CD4-positive, alpha-beta T cell treated with Interleukin-12 subunit alpha and Interleukin-12 subunit beta, for 1 hour (primary cell): ENCODE results near the gene KBTBD3.
A peak's percentile ranks its signal among the peaks of the same experiment; 100 is the strongest.

ENCODE experiments used
- DNase-seq: peaks from one replicate; pipeline ENCODE4 v3.0.0-alpha.2; 2020

KBTBD3 gene

GRCh38 chr11:106076919-106077608 lies at the start of gene KBTBD3:
Gene KBTBD3 (minus strand): TSS chr11:106077347. CDS start chr11:106059097, 18,250 bp downstream.
- peak; percentile 98 for DNase-seq

GRCh38 chr11:106121570-106122320 lies 44.6 kb upstream of the KBTBD3 start:
- no peak for DNase-seq

GRCh38 chr11:106105986-106106385 lies 28.8 kb upstream of the KBTBD3 start:
- no peak for DNase-seq

- no peak for DNase-seq
These were observed 24.7 kb upstream of the KBTBD3 start for GRCh38 chr11:106101819-106102218.

GRCh38 chr11:106101370-106101769 lies 24.2 kb upstream of the KBTBD3 start:
- no peak for DNase-seq

GRCh38 chr11:106098893-106099553 lies 21.9 kb upstream of the KBTBD3 start:
- DNase-seq, result no peak

GRCh38 chr11:106092446-106092845 lies 15.3 kb upstream of the KBTBD3 start:
- DNase-seq, result no peak

GRCh38 chr11:106091480-106092123 lies 14.5 kb upstream of the KBTBD3 start:
- DNase-seq, result no peak

- no peak for DNase-seq
These were observed 11.7 kb upstream of the KBTBD3 start for GRCh38 chr11:106088896-106089295.

GRCh38 chr11:106087815-106088435 lies 10.8 kb upstream of the KBTBD3 start:
- peak; percentile 46 for DNase-seq

- no peak for DNase-seq
These were observed 9.7 kb upstream of the KBTBD3 start for GRCh38 chr11:106086850-106087249.

GRCh38 chr11:106086135-106086534 lies 9.0 kb upstream of the KBTBD3 start:
- DNase-seq, result no peak

GRCh38 chr11:106082096-106082495 lies 4.9 kb upstream of the KBTBD3 start:
- DNase-seq, result no peak

- DNase-seq, result peak; percentile 5
These were observed 685 bp upstream of the KBTBD3 start, which contains the start of gene AASDHPPT for GRCh38 chr11:106077609-106078455. Gene AASDHPPT (plus strand): TSS chr11:106077662. CDS start chr11:106077711, 49 bp downstream.

- no peak for DNase-seq
These were observed 802 bp downstream of the KBTBD3 start for GRCh38 chr11:106076171-106076918.

- DNase-seq, result no peak
These were observed 4.3 kb downstream of the KBTBD3 start for GRCh38 chr11:106072804-106073203.

GRCh38 chr11:106070606-106071005 lies 6.5 kb downstream of the KBTBD3 start:
- DNase-seq, result no peak

- no peak for DNase-seq
These were observed 14.1 kb downstream of the KBTBD3 start for GRCh38 chr11:106063009-106063408.

GRCh38 chr11:106061954-106062949 lies 14.9 kb downstream of the KBTBD3 start:
- no peak for DNase-seq
